CD4-positive, alpha-beta T cell treated with Interleukin-15 for 4 hours (primary cell): ENCODE measurements around the gene TBC1D3B.
"Not testable (repeated sequence)": the region's sequence is repeated elsewhere in the genome, so short reads cannot be mapped to it uniquely, and the experiment has no call there.

Source experiments
- DNase-seq: peaks from one replicate; pipeline ENCODE4 v3.0.0-alpha.2; 2020; ENCODE audit warnings: low spot score

The TBC1D3B gene

GRCh38 chr17:36176536-36176935, at the start of gene TBC1D3B:
TBC1D3B (minus strand) TSS chr17:36176636; CDS start chr17:36175050, 1,586 bp downstream.
- not testable (repeated sequence) for DNase-seq

- not testable (repeated sequence) for DNase-seq
These were observed 46.5 kb upstream of the TBC1D3B start for GRCh38 chr17:36222967-36223366.

- DNase-seq = not testable (repeated sequence)
These were observed 45.2 kb upstream of the TBC1D3B start for GRCh38 chr17:36221581-36222100.

- DNase-seq = not testable (repeated sequence)
These were observed 44.5 kb upstream of the TBC1D3B start for GRCh38 chr17:36220737-36221580.

- DNase-seq = not testable (repeated sequence)
These were observed 43.1 kb upstream of the TBC1D3B start for GRCh38 chr17:36219556-36219955.

- not testable (repeated sequence) for DNase-seq
These were observed 39.2 kb upstream of the TBC1D3B start for GRCh38 chr17:36215406-36216308.

- DNase-seq = no peak
These were observed 38.5 kb upstream of the TBC1D3B start for GRCh38 chr17:36214918-36215317.

GRCh38 chr17:36213695-36214094, 37.3 kb upstream of the TBC1D3B start:
- DNase-seq = no peak

GRCh38 chr17:36212966-36213365, 36.5 kb upstream of the TBC1D3B start:
- no peak for DNase-seq

GRCh38 chr17:36212272-36212605, 35.8 kb upstream of the TBC1D3B start:
- no peak for DNase-seq

GRCh38 chr17:36211484-36212271, 35.2 kb upstream of the TBC1D3B start:
- not testable (repeated sequence) for DNase-seq

- DNase-seq = not testable (repeated sequence)
These were observed 34.2 kb upstream of the TBC1D3B start, which contains the start of gene CCL4L2 for GRCh38 chr17:36210439-36211211. CCL4L2 (plus strand) TSS chr17:36211063.

- DNase-seq = no peak
These were observed 33.1 kb upstream of the TBC1D3B start for GRCh38 chr17:36209575-36209974.

GRCh38 chr17:36207383-36207782, 30.9 kb upstream of the TBC1D3B start:
- not testable (repeated sequence) for DNase-seq

GRCh38 chr17:36206486-36206821, 30.0 kb upstream of the TBC1D3B start:
- not testable (repeated sequence) for DNase-seq

- no peak for DNase-seq
These were observed 29.4 kb upstream of the TBC1D3B start for GRCh38 chr17:36205637-36206485.

- no peak for DNase-seq
These were observed 28.5 kb upstream of the TBC1D3B start for GRCh38 chr17:36204724-36205500.

GRCh38 chr17:36203335-36203734, 26.9 kb upstream of the TBC1D3B start:
- no peak for DNase-seq

GRCh38 chr17:36201506-36201905, 25.1 kb upstream of the TBC1D3B start:
- DNase-seq = not testable (repeated sequence)
